GM10847 (cell line): Measurements from ENCODE around the gene TMEM92.

Experiments
- POLR2A ChIP-seq: IDR thresholded peaks from 2 replicates; pipeline ENCODE4 v1.6.1; 2011; ENCODE audit not compliant: insufficient read length; ENCODE audit errors: extremely low read depth

Gene TMEM92

DNA sequence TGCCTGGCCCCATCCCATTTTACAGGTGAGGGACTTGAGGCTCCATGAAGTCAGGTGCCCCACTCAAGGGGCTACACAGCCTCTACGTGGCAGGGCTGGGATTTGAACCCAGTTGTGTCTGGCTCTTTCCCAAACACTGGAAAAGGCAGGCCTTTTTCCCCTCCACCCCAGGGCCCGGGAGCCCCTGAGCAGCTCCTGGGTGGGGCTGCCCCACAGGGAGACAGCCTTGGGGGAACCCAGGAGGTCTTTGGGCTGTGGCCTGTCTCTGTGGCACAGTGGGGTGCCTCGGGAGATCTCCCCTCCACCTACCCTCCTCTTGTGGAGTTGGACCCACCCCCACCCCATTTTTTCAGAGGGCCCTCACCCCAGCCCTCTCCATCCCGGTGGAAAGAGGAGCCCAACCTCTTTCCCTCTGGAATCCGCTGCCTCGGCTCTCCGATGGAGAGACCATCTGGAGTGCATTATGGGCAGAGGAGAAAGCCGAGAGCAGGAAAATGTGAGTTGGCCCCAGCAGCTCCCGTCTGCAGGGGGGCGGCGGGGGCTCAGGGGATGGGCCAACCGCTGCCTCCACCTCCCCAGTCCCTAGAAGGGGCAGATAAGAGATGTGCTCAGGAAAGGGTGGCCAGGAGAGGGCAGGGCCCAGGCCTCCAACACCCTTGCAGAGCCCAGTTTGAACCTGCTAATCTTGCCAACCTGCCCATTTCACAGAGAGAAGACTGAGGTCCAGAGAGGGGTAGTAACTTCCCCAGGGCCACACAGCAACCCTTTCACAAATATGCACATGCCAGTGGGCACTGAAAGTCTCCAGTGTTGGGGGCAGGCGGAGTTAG, 15.4 kb upstream of the TMEM92 start:
- no peak for TF ChIP-seq POLR2A

DNA sequence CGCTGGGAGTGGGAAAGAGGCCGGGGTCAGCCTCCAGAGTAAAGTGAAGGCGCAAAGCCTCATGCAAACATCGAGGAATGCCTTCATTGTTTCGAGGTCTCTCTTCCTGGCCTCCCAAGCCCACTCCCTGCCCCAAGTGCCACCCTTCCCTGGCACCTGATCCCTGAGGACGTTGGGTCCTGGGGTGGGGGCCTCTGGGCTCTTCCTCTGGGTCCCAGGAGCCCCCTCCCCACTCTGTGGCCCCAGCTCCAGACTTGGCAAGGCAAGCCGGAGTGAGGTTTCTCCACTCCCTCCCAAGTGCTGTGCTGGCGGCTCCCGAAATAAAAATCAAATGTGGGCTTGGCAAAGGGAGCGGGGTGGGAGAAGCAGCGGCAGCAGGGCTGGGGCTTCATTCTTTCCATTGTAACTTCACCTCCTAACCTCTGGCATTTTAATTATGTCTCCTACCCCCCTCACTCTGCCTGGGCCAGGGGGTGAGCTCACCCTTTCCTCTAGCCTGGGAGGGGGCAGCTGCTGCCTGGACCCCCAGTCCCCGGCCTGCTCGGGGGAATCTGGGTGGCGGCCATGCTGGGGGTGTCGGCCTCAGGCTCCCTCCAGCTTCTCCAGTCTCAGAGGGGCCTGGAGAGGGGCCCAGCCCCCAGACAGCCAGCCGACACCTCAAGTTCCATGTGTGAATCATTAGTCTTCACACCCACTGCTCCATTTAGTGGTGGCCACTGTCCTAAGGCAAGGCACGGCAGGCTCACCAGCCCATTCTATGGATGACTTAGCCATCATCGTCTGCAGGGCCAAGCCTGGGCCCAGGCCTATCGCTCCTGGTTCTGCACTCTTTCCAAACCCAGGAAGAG, 14.6 kb upstream of the TMEM92 start:
- no peak for TF ChIP-seq POLR2A

DNA sequence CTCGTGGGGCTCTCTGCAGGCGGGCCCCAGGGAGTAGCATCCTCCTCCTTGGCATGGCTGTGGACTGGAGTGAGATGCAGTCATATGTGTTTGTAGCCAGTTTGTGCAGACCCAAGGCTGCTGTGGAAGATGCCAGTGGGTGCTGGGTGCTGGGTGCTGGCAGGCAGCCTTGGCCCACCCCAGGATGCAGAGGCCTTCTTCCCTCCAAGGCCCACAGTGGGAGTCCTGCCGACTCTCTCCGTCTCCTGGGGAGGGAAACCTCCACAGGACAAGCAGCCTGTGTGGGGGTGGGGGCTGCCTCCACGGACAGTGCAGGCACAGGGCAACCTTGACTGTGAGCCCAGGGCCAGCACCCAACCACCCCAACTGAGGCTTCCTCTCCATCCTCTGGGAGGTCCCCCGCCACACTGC, 13.8 kb upstream of the TMEM92 start:
- TF ChIP-seq POLR2A = no peak

DNA sequence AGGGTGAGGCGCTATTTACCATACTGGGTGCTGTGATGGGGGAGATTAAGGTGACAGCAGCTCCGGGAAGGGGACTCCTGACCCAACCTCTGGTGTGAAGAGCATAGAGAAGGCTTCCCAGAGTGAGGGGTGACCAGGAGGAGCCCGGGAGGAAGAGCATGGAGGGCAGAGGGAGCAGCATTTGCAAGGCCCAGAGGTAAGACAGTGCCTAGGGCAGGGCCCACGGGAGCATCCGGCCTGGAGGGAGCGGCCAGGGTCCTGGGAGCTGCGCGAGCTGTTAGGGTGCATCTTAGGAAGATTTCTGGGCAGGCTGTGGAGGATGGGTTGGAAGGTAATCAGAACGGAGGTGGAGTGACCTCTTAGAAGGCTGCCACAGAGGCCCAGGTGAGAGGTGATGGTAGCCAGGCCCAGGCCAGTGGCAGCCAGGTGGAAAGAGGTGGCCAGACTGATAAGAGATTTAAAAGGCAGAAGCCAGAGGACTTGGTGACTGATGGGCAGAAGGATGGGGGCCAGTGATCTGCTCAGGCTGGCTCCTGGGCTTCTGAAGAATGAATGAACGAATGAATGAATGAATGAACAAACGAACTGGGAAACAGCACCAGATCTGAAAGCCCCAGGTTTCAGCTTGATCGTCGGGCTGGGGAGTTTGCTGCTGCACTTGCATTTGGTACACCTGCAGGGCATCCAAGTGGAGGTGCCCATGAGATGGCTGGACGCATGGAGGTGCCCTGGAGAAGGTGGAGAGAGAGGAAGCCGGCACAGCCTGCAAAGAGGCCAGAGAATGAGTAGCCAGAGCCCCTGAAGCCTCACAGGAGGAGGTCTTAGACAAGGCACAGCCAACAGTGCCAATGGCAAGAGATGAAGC, 13.0 kb upstream of the TMEM92 start:
- no peak for TF ChIP-seq POLR2A

DNA sequence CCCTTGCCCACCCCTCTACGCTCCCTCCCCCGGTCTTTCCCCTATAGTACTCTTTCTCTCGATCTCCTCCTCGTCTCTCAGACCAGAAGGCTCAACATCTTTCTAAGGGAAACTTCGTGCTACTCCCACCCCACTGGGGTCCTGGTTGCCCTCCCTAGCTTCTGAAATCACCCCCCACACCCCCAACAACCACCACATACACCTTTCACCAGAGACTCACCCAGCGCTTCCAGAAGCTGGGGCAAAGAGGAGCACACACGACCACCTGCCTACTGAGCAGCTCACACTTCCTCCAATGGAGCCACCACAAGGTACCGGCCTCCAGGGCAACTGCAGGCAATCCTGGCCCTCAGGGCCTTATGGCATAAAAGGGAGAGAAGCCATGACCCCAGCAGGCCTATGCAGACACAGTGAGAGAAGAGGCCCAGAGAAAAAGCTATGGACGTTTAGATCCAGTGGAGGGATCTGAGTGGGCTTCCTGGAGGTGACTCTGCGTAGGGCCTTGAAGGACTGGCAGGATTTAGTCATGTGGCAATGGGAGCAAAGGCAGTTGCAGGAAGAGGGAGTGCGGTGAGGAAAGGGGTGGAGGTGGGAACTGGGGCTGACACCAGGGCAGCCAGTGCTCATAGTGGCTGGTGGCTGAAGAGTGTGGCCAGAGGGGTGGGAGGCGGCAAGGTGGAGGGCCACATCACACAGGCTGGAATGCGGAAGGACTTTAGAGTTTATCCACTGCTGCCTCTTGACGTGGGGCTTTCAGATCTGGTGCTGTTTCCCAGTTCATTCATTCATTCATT, 12.1 kb upstream of the TMEM92 start:
- TF ChIP-seq POLR2A = no peak

DNA sequence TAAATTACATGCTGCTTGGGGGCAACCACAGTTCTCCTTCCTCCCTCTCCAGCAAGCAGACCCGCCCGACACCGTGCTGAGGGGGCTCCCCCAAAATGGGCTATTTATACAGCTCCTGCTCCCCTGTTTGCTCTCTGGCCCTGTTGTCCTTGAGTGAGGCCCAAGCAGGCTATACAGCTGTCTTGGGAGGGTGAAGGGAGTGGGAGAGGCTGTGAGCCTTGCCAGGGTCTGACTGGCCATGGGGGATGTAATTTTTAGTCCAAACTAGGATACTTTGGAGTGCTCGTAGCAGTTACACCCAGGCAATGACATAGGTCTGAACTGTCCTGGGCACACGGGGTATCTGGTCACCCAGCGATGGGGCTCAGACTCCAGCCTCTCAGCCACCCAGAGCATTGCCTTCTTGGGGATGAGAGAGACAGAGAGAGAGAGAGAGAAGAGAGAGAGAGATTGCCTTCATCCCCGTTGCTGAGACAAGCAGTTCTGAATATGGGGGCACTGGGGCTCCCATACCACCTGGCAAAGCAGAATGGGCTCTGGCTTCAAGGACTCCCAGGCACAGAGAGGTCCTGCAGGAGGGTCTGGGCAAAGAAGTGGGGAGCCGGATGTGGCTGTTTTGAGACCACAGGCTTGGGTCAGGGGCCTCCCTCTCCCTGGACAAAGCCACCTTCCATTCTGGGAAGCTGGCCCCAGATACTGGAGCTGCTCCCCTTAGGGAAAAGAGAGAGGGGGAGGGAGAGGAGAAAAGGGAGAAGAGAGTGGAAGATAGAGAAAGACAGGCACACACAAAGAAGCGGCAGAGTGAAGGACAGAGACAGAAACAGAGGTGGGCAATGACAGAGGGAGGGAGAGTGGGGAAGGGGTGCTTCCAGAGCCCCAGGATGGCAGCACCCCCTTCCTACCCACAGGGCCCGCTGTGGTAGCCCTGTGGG, 10.7 kb upstream of the TMEM92 start:
- TF ChIP-seq POLR2A = no peak

DNA sequence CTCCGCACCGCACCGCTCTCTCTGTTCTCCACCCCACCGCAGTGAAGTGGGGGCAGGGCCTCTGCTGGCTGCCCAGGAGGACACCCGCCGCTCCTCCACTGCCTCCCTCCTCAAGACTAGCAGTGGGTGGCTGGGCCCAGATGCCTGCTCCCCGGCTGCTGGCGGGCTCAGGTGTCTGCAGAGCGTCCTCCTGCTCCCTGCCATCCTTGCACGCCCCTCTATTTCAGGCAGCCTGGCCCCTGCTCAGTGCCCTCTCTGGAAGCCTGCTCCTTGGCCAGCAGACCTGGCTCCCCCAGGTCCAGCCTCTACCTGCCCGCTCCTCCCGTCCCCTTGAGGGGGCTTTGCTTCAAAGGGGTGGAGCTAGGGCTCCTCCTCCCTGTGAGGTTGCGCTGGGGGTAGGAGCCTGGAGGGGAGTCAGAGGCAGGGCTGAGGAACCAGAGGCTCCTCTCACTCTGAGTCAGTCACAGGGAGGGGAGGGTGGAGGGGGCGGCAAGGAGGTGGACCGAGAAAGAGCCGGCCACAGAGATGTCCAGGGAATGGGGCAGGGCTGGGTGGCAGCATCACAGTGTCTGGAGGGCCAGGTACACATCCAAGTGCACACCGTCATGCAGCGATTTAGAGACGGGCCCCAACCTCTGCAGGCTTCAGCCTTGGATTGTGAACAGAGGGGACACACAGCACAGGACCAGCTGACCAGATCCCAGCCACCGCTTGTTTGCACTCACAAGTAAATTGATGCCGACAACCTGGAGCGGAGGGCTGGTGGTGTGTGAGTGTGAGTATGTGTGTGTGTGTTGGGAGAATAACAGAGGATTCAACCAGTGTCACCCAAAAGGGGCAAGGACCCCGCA, 9.8 kb upstream of the TMEM92 start:
- TF ChIP-seq POLR2A = no peak

DNA sequence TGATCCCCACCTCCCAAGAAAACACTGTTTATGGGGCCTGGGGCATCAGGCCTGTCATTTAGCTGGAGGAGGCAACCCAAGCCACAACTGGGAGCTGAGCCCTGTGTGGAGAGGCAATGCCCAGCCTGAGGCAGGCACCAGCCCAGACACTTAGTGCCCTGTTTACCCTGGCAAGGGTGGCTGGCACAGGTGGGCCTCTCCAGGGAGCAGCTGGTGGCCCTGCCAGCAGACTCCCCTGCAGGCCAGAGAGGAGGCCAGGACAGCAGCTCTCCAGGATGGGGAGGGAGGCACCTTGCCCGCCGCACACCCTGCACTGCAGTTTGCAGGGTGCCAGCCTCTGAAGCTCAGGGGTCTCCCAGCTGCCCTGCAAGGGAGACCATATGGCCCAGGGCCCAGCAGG, 9.1 kb upstream of the TMEM92 start:
- TF ChIP-seq POLR2A = no peak

DNA sequence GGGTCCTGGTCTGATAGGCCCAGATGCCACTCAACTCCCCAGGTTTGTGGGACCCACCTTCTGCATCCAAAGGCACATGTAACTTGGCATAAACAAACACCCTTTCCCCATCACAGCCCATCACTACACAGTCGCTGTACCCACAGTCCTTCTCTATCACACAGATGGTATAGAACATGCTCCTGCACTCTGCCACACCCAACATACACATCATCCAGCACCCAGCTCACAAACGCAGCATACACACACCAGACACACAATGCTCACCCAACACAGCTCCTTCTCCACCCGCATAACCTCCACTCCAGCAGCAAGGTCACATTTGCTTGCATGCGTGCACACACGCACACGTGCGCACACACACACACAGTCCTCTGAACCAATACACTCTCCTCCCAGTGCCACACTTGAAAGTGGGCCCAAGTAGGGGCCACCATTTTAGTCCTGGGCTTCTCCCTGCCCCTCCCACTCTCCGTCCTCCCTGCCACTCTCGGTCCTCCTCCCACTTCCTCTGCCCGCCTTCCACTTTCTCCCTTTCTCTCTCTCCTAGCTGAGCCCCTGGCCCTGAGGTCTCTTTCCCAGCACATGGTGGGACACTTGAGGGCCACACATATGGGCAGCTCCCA, 8.5 kb upstream of the TMEM92 start:
- no peak for TF ChIP-seq POLR2A

DNA sequence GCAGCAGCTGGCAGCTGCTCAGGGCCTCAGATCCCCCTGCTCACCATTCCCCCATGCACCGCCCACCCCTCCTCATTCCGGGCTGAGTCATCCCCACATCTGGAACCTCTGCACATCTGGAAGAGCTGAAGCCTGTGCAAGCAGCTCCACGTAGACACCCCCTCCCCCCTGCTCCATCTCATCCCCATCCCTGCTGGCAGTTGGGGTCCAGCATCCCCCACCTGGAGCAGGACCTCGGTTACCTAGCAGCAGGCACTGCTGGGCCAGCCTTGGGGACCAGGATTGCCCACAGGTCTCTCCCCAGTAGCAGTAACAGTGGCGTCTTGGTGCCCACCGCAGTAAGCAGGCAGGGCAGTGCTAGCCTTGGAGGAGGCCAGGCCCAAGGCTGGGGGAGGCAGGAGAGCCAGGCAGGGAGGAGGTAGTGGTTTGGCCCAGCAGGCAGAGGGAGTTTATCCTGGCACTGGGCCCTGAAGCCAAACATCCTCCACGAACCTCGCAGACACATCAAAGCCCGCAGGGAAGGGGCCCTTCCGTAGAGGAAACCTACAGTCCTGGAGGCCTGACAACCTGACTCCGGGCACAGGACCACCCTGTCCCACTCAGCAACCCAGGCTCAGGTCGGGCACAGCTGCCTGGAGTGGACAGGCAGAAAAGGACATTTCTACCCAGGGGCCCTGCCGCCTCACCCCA, 7.7 kb upstream of the TMEM92 start:
- no peak for TF ChIP-seq POLR2A

DNA sequence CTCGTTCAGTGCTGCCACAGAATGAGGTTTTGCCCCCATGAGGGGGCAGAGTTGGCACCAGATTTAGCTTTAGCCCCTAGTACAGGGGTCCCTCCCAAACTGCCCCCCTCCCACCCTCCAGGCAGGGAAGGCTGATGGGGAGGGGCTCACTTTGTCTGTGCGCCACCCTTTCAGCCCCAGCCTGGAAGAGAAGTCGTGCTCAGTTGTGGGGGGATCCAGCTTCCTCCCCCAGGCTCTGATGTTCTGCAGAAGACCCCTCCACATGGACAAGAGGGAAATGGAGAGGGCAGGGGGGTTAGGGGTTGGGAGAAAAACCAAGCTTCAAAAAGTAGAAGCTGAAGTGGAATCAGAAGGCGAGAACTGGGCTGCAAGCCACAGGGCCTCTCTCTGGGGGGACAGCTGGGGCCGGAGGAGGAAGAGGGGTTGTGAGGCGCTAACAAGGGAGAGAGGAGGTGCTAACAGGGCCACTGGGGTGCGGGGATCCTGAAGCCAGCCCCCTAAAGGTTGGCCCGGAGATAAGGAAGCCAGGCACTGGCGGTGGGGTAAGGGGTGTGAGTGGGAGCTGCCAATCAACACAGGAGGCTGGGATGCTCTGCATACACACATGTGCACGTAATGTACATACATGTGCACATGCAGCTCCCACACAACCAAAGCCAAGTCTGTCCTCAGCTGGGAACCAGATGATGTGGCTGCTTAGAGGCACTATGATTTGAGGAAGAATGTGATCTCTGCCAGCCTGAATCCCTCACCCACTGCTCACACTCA, 7.0 kb upstream of the TMEM92 start:
- TF ChIP-seq POLR2A = no peak
